ENCODE data around the gene MAGI3. TPM values are rescaled to one million over a fixed set of nuclear protein-coding genes. Genes with fewer than 3 reads are reported as not detected.

Gene MAGI3
- total and polyA plus RNA-seq, 5 donors from 2014 or later: 1.4 to 4.9 (median 2.5) TPM

- peaks cover 2% of the 10 kb centered on the region for H3K27me3 ChIP-seq (ENCODE audit: control insufficient read depth, insufficient read depth, low read length)
- no peak for ATAC-seq (ENCODE audit: low read depth in 2 of 2)
- no peaks in the 10 kb centered on the region for H3K36me3 ChIP-seq (ENCODE audit: control insufficient read depth, insufficient read depth, low read length)
- Mint-ChIP-seq H3K9me3 (no peaks in the 10 kb centered on the region), H3K4me1 (peaks cover 0 to 13% (median 2%) of the 10 kb centered on the region in 4 donors), H3K4me3 (no peak overlapping the region), H3K27me3 (peaks cover 17% of the 10 kb centered on the region), H3K27ac (no peak overlapping the region), H3K36me3 (no peaks in the 10 kb centered on the region)
- H3K9me3 ChIP-seq (ENCODE audit: control insufficient read depth in 2 of 2, low read length in 2 of 2): no peaks in the 10 kb centered on the region
- no peak overlapping the region for H3K4me3 ChIP-seq (ENCODE audit: low read depth, low read length)
- H3K4me1 ChIP-seq (ENCODE audit: control insufficient read depth, insufficient read depth, low read length, poor library complexity, severe bottlenecking): no peaks in the 10 kb centered on the region
- no peak overlapping the region for H3K27ac ChIP-seq (ENCODE audit: insufficient read depth, low read length, poor library complexity, severe bottlenecking)
- no peak for DNase-seq
These were observed 47.4 kb downstream of the MAGI3 start for GRCh38 chr1:113437554-113438341.

GRCh38 chr1:113438505-113439276 lies 48.4 kb downstream of the MAGI3 start:
- Mint-ChIP-seq H3K4me3 (no peak overlapping the region), H3K36me3 (no peaks in the 10 kb centered on the region), H3K27ac (no peak overlapping the region)

GRCh38 chr1:113439277-113439670 lies 49.0 kb downstream of the MAGI3 start:
- H3K4me3 Mint-ChIP-seq: no peak overlapping the region
- peaks cover 17% of the 10 kb centered on the region for H3K27me3 Mint-ChIP-seq
- no peaks in the 10 kb centered on the region for H3K36me3 Mint-ChIP-seq
- Histone ChIP-seq H3K9me3 (ENCODE audit: control insufficient read depth in 2 of 2, low read length in 2 of 2) (peaks cover 5 to 12% of the 10 kb centered on the region in 2 experiments), H3K27ac (ENCODE audit: insufficient read depth, low read length, poor library complexity, severe bottlenecking) (no peak overlapping the region), H3K4me3 (ENCODE audit: low read depth, low read length) (no peak overlapping the region), H3K27me3 (ENCODE audit: control insufficient read depth, insufficient read depth, low read length) (peaks cover 2% of the 10 kb centered on the region), H3K4me1 (ENCODE audit: control insufficient read depth, insufficient read depth, low read length, poor library complexity, severe bottlenecking) (no peaks in the 10 kb centered on the region), H3K36me3 (ENCODE audit: control insufficient read depth, insufficient read depth, low read length) (no peaks in the 10 kb centered on the region)
- H3K9me3 Mint-ChIP-seq: peaks cover 0 to 2% (median 0%) of the 10 kb centered on the region in 7 donors
- peaks cover 0 to 13% (median 2%) of the 10 kb centered on the region in 4 donors for H3K4me1 Mint-ChIP-seq
- no peak overlapping the region for H3K27ac Mint-ChIP-seq
- no peak for ATAC-seq (ENCODE audit: low read depth in 2 of 2)
- DNase-seq: no peak

More at GRCh38 chr1:113438505-113439276, 48.4 kb downstream of the MAGI3 start:
- Histone ChIP-seq H3K9me3 (ENCODE audit: control insufficient read depth in 2 of 2, low read length in 2 of 2) (peaks cover 0 to 6% of the 10 kb centered on the region in 2 experiments), H3K4me1 (ENCODE audit: control insufficient read depth, insufficient read depth, low read length, poor library complexity, severe bottlenecking) (no peaks in the 10 kb centered on the region), H3K27ac (ENCODE audit: insufficient read depth, low read length, poor library complexity, severe bottlenecking) (no peak overlapping the region), H3K36me3 (ENCODE audit: control insufficient read depth, insufficient read depth, low read length) (no peaks in the 10 kb centered on the region), H3K27me3 (ENCODE audit: control insufficient read depth, insufficient read depth, low read length) (peaks cover 2% of the 10 kb centered on the region), H3K4me3 (ENCODE audit: low read depth, low read length) (no peak overlapping the region)
- peaks cover 17% of the 10 kb centered on the region for H3K27me3 Mint-ChIP-seq
- H3K4me1 Mint-ChIP-seq: peaks cover 0 to 13% (median 2%) of the 10 kb centered on the region in 4 donors
- no peaks in the 10 kb centered on the region for H3K9me3 Mint-ChIP-seq
- DNase-seq: no peak
- no peak for ATAC-seq (ENCODE audit: low read depth in 2 of 2)

DNA sequence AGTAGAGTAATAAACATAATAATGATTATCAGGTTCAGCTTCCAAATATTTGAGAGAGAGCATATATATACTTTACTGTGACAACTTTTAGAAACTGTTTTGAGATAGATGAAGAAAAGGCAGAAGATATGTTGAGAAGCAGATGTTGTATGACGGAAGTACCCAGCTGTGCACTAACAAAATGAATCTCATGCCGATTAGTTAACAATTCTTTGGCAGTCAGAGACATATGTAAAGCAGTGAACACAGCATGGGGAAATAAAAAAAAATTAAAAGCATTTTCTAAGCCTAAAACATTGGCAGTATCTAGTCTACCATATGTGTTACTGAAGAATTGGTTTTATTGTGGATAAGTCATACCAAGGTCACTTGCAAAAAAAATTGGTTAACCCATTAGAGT lies 51.8 kb downstream of the MAGI3 start:
- peaks cover 0 to 14% (median 0%) of the 10 kb centered on the region in 4 donors for H3K4me1 Mint-ChIP-seq
- Histone ChIP-seq H3K4me3 (ENCODE audit: low read depth, low read length) (no peak overlapping the region), H3K4me1 (ENCODE audit: control insufficient read depth, insufficient read depth, low read length, poor library complexity, severe bottlenecking) (no peaks in the 10 kb centered on the region), H3K27ac (ENCODE audit: insufficient read depth, low read length, poor library complexity, severe bottlenecking) (no peak overlapping the region), H3K36me3 (ENCODE audit: control insufficient read depth, insufficient read depth, low read length) (no peaks in the 10 kb centered on the region), H3K27me3 (ENCODE audit: control insufficient read depth, insufficient read depth, low read length) (peaks cover 2% of the 10 kb centered on the region), H3K9me3 (ENCODE audit: control insufficient read depth in 2 of 2, low read length in 2 of 2) (peaks cover 20 to 24% of the 10 kb centered on the region in 2 experiments)
- H3K27me3 Mint-ChIP-seq: peaks cover 12% of the 10 kb centered on the region
- no peak overlapping the region for H3K4me3 Mint-ChIP-seq
- peaks cover 4% of the 10 kb centered on the region for H3K36me3 Mint-ChIP-seq
- no peak for ATAC-seq (ENCODE audit: low read depth in 2 of 2)
- H3K27ac Mint-ChIP-seq: no peak overlapping the region
- DNase-seq: no peak
- peaks cover 0 to 13% (median 5%) of the 10 kb centered on the region in 7 donors for H3K9me3 Mint-ChIP-seq

DNA sequence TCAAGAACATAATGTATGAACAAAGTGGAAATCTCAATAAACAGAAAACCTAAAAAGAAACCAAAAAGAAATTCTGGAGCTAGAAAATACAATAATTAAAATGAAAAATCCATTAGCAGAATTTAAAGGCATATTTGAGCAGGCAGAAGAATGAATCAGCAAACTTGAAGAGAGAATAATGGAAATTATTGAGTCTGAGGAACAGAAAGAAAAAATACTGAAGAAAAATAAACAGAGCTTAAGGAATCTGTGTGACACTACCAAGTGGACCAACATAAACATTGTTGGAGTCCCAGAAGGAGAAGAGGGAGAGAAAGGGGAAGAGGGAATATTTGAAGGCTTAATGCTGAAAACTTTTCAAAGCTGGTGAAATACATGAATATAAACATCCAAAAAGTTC lies 54.5 kb downstream of the MAGI3 start:
- no peak overlapping the region for H3K4me3 ChIP-seq (ENCODE audit: low read depth, low read length)
- no peak overlapping the region for H3K4me3 Mint-ChIP-seq
- peaks cover 2% of the 10 kb centered on the region for H3K27me3 ChIP-seq (ENCODE audit: control insufficient read depth, insufficient read depth, low read length)
- H3K9me3 ChIP-seq (ENCODE audit: control insufficient read depth in 2 of 2, low read length in 2 of 2): peaks cover 20 to 24% of the 10 kb centered on the region in 2 experiments
- no peak overlapping the region for H3K27ac Mint-ChIP-seq
- DNase-seq (no peak), ATAC-seq (ENCODE audit: low read depth in 2 of 2) (no peak)
- H3K36me3 ChIP-seq (ENCODE audit: control insufficient read depth, insufficient read depth, low read length): no peaks in the 10 kb centered on the region
- peaks cover 9% of the 10 kb centered on the region for H3K27me3 Mint-ChIP-seq
- peaks cover 0 to 13% (median 5%) of the 10 kb centered on the region in 7 donors for H3K9me3 Mint-ChIP-seq
- no peak overlapping the region for H3K27ac ChIP-seq (ENCODE audit: insufficient read depth, low read length, poor library complexity, severe bottlenecking)
- peaks cover 4% of the 10 kb centered on the region for H3K36me3 Mint-ChIP-seq
- peaks cover 0 to 9% (median 0%) of the 10 kb centered on the region in 4 donors for H3K4me1 Mint-ChIP-seq
- H3K4me1 ChIP-seq (ENCODE audit: control insufficient read depth, insufficient read depth, low read length, poor library complexity, severe bottlenecking): no peaks in the 10 kb centered on the region

- Mint-ChIP-seq H3K9me3 (peaks cover 0 to 5% (median 0%) of the 10 kb centered on the region in 7 donors), H3K27ac (no peak overlapping the region), H3K4me1 (peaks cover 0 to 2% (median 0%) of the 10 kb centered on the region in 4 donors), H3K36me3 (no peaks in the 10 kb centered on the region), H3K4me3 (no peak overlapping the region), H3K27me3 (peaks cover 8% of the 10 kb centered on the region)
- H3K27ac ChIP-seq (ENCODE audit: insufficient read depth, low read length, poor library complexity, severe bottlenecking): no peak overlapping the region
- DNase-seq (no peak), ATAC-seq (ENCODE audit: low read depth in 2 of 2) (no peak)
- H3K4me3 ChIP-seq (ENCODE audit: low read depth, low read length): no peak overlapping the region
- no peaks in the 10 kb centered on the region for H3K36me3 ChIP-seq (ENCODE audit: control insufficient read depth, insufficient read depth, low read length)
- no peaks in the 10 kb centered on the region for H3K27me3 ChIP-seq (ENCODE audit: control insufficient read depth, insufficient read depth, low read length)
- H3K9me3 ChIP-seq (ENCODE audit: control insufficient read depth in 2 of 2, low read length in 2 of 2): no peaks in the 10 kb centered on the region
- no peaks in the 10 kb centered on the region for H3K4me1 ChIP-seq (ENCODE audit: control insufficient read depth, insufficient read depth, low read length, poor library complexity, severe bottlenecking)
These were observed 61.4 kb downstream of the MAGI3 start for GRCh38 chr1:113451710-113452109.

- ATAC-seq (ENCODE audit: low read depth in 2 of 2): no peak
- Histone ChIP-seq H3K27me3 (ENCODE audit: control insufficient read depth, insufficient read depth, low read length) (no peaks in the 10 kb centered on the region), H3K9me3 (ENCODE audit: control insufficient read depth in 2 of 2, low read length in 2 of 2) (no peaks in the 10 kb centered on the region), H3K4me3 (ENCODE audit: low read depth, low read length) (no peak overlapping the region), H3K4me1 (ENCODE audit: control insufficient read depth, insufficient read depth, low read length, poor library complexity, severe bottlenecking) (no peaks in the 10 kb centered on the region), H3K27ac (ENCODE audit: insufficient read depth, low read length, poor library complexity, severe bottlenecking) (no peak overlapping the region), H3K36me3 (ENCODE audit: control insufficient read depth, insufficient read depth, low read length) (no peaks in the 10 kb centered on the region)
- Mint-ChIP-seq H3K27ac (no peak overlapping the region), H3K9me3 (peaks cover 0 to 4% (median 0%) of the 10 kb centered on the region in 7 donors), H3K4me3 (no peak overlapping the region), H3K27me3 (peaks cover 10% of the 10 kb centered on the region), H3K4me1 (peaks cover 0 to 4% (median 0%) of the 10 kb centered on the region in 4 donors), H3K36me3 (peaks cover 6% of the 10 kb centered on the region)
- DNase-seq: peak in 2 of 3 donors; percentile 16 to 49
These were observed 62.8 kb downstream of the MAGI3 start for GRCh38 chr1:113452921-113453770.

All from CD4-positive, CD25-positive, alpha-beta regulatory T cell (primary cell).